ENCODE measurements around the gene RETREG3. TPM values are rescaled to one million over a fixed set of nuclear protein-coding genes. Genes with fewer than 3 reads are reported as not detected.
A peak's percentile ranks its signal among the peaks of the same experiment; 100 is the strongest.

RETREG3 gene
- total and polyA plus RNA-seq, 2 of the 13 experiments (the other 11 are each of a cell fraction or from before 2014, with no cell fraction given) = 47.0 to 55.8 TPM

- Histone ChIP-seq H3K4me3 (replicated peaks in 1 of 3; ENCODE audit: insufficient read depth in 1 of 3, low read depth in 2 of 3, low read length in 3 of 3) (peak overlapping the region in 1 of 3 experiments; percentile 68; a peak in 2 of 6 replicates), H4K20me1 (ENCODE audit: insufficient read depth, low read length) (no peaks in the 10 kb centered on the region), H3K27ac (ENCODE audit: extremely low read length, insufficient read depth, low read length) (peak overlapping the region; percentile 94), H3K4me1 (ENCODE audit: insufficient read depth, low read length) (peaks cover 88% of the 10 kb centered on the region), H3K79me2 (ENCODE audit: insufficient read depth, low read length) (peaks cover 6% of the 10 kb centered on the region), H3K9ac (ENCODE audit: insufficient read depth, low read depth, low read length) (peak overlapping the region; percentile 76), H3K9me3 (ENCODE audit: low read length) (no peaks in the 10 kb centered on the region), H2AFZ (ENCODE audit: low read length) (no peak overlapping the region), H3K4me2 (ENCODE audit: low read depth, low read length) (peak overlapping the region; percentile 85), H3K36me3 (replicated peaks in 1 of 2; ENCODE audit: control insufficient read depth in 1 of 2, insufficient read depth in 2 of 2, low read length in 2 of 2) (no peaks in the 10 kb centered on the region), H3K27me3 (ENCODE audit: control insufficient read depth in 1 of 2, insufficient read depth in 2 of 2, low read length in 2 of 2) (no peaks in the 10 kb centered on the region)
- intact Hi-C loops (cut with micrococcal nuclease; ENCODE audit: unreplicated experiment) (no loop called here), in situ Hi-C loops (cut with HindIII; ENCODE audit: extremely low pct_ligation_motif_present, low pct_unique_long_range_greater_than_20kb) (no loop called here)
- ChIA-PET POLR2A (interaction anchor here (0.8 to 5.3 kb wide), 16 partner anchors 9 to 282 kb away, joined by 3 to 67 read pairs (median 8); partner anchors contain the start of genes MLX, RETREG3, STAT3 and TUBG1), CTCF (ENCODE audit: low intra/inter-chr PET ratio, low total read pairs) (interaction anchor here (0.5 to 1.5 kb wide), 2 partner anchors 14 to 26 kb away, joined by 3 to 8 read pairs; no protein-coding TSS in a partner anchor)
- no TSS peak for BruUV-seq (replicated peaks)
- 4% methylated on average over 2 of the region's 2 CpGs for WGBS (ENCODE audit: low lambda C conversion rate)
- DNase-seq (ENCODE audit: low spot score) (peak; percentile 99), ATAC-seq (peak; percentile 81), FAIRE-seq (peak; percentile 84)
- TF ChIP-seq ZNF891 (CRISPR knock-in tag; IDR thresholded peaks at IDR 0.05) (no peak; the same call in 1 of the 2 replicates), MTF2 (CRISPR knock-in tag; IDR thresholded peaks at IDR 0.05; ENCODE audit: borderline replicate concordance) (no peak), SMC3 (IDR thresholded peaks at IDR 0.05; ENCODE audit: low read length) (no peak), FOXP4 (CRISPR knock-in tag; IDR thresholded peaks at IDR 0.05) (peak; percentile 97), PLSCR1 (CRISPR knock-in tag; IDR thresholded peaks at IDR 0.05; ENCODE audit: borderline replicate concordance) (no peak), ZNF562 (CRISPR knock-in tag; IDR thresholded peaks at IDR 0.05; ENCODE audit: borderline replicate concordance) (no peak), POLR2A (IDR thresholded peaks at IDR 0.05; ENCODE audit: insufficient read depth in 1 of 2, low read depth in 2 of 2, low read length in 2 of 2) (peak; percentile 57 to 61; a peak in 3 of 4 replicates), ZFP36L1 (CRISPR knock-in tag; IDR thresholded peaks at IDR 0.05) (peak; percentile 96), ZMYM3 (CRISPR knock-in tag; IDR thresholded peaks at IDR 0.05) (peak; percentile 93), FOXJ3 (CRISPR knock-in tag; IDR thresholded peaks at IDR 0.05; ENCODE audit: borderline replicate concordance) (peak; percentile 72; the same call in 1 of the 2 replicates), PBX3 (CRISPR knock-in tag; IDR thresholded peaks at IDR 0.05; ENCODE audit: borderline replicate concordance) (no peak), ZNF224 (CRISPR knock-in tag; IDR thresholded peaks at IDR 0.05) (no peak), CREBL2 (CRISPR knock-in tag; IDR thresholded peaks at IDR 0.05; ENCODE audit: borderline replicate concordance) (0 out of 2 replicates have a peak, but pooled peaks have one; percentile 38), LBX2 (CRISPR knock-in tag; IDR thresholded peaks at IDR 0.05; ENCODE audit: borderline replicate concordance) (no peak), RELA (CRISPR knock-in tag; IDR thresholded peaks at IDR 0.05) (no peak; the same call in 1 of the 2 replicates), ZNF496 (CRISPR knock-in tag; IDR thresholded peaks at IDR 0.05; ENCODE audit: insufficient replicate concordance) (no peak), TRAFD1 (CRISPR knock-in tag; IDR thresholded peaks at IDR 0.05; ENCODE audit: borderline replicate concordance) (no peak), ZNF775 (CRISPR knock-in tag; IDR thresholded peaks at IDR 0.05; ENCODE audit: borderline replicate concordance) (0 out of 2 replicates have a peak, but pooled peaks have one; percentile 21)
Measured at GRCh38 chr17:42530952-42531454, 78.2 kb downstream of the RETREG3 start.

Measured in HepG2 (cell line).